Naive B cell (primary cell): ENCODE results near the gene USP25. TPM values are rescaled to one million over a fixed set of nuclear protein-coding genes. Genes with fewer than 3 reads are reported as not detected.

Source experiments
- ATAC-seq, 2 donors: fragments of 150-1000 bp; cut with Tn5 transposase; 2 replicates each; pipeline ENCODE4 v1.10.0; 2021; ENCODE audit warnings: low read depth in 2 of 2, mild to moderate bottlenecking in 2 of 2, moderate library complexity in 2 of 2
- DNase-seq: peaks from one replicate; pipeline ENCODE4 v3.0.0; 2022
- H3K27ac Mint-ChIP-seq, 6 donors: one replicate each; pipeline ENCODE4 v1.8.0; 2020 to 2022; ENCODE audit warnings: mild to moderate bottlenecking in 6 of 6, mixed read lengths in 6 of 6, moderate library complexity in 5 of 6, inconsistent platforms in 2 of 6
- H3K27me3 Mint-ChIP-seq, 3 donors: one replicate each; pipeline ENCODE4 v1.8.0; 2021 to 2022; ENCODE audit warnings: mixed read lengths in 3 of 3, mild to moderate bottlenecking in 1 of 3
- H3K36me3 Mint-ChIP-seq, 2 donors: one replicate each; pipeline ENCODE4 v1.8.0; 2020 to 2022; ENCODE audit warnings: mixed read lengths in 2 of 2, inconsistent platforms in 1 of 2, mild to moderate bottlenecking in 1 of 2
- H3K4me1 Mint-ChIP-seq, 3 donors: one replicate each; pipeline ENCODE4 v1.8.0; 2020 to 2022; ENCODE audit warnings: mixed read lengths in 3 of 3, inconsistent platforms in 1 of 3, mild to moderate bottlenecking in 1 of 3, moderate library complexity in 1 of 3
- H3K4me3 Mint-ChIP-seq, 8 donors: one replicate each; pipeline ENCODE4 v1.8.0; 2020 to 2022; ENCODE audit warnings: mild to moderate bottlenecking in 8 of 8, mixed read lengths in 8 of 8, moderate library complexity in 8 of 8, inconsistent platforms in 2 of 8
- H3K9me3 Mint-ChIP-seq, 7 donors: one replicate each; pipeline ENCODE4 v1.8.0; 2020 to 2022; ENCODE audit warnings: mixed read lengths in 7 of 7, mild to moderate bottlenecking in 5 of 7, inconsistent platforms in 2 of 7, moderate library complexity in 1 of 7
- polyA plus RNA-seq, 6 donors: library from polyadenylated mRNA; unstranded; fragments of 300-500 nt; fragmentation: Illumina TruSeq; gene quantifications; one replicate each; pipeline ENCODE4 v1.2.3, GENCODE V29; 2021; ENCODE audit warnings: low read depth in 6 of 6

The USP25 gene
- polyA plus RNA-seq, 6 donors from 2014 or later: 9.7 to 19.7 (median 13.3) TPM

DNA sequence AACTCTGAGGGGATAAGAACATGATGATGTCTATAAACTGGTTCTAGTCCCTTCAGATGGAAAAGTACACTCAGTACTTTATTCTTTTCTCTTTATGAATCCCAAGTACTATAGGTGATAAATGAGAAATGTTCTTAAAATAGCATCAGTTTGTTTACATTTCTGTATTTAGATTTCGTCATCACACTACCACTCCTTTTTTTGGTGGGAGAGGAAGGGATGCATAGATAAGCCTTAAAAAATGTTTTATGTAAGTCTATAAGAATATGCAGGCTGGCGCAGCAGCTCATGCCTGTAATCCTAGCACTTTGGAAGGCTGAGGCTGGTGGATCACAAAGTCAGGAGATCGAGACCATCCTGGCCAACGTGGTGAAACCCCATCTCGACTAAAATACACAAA, 144.8 kb downstream of the USP25 start:
- Mint-ChIP-seq H3K9me3 (no peaks in the 10 kb centered on the region), H3K36me3 (peaks cover 30 to 44% of the 10 kb centered on the region in 2 donors), H3K27ac (peak overlapping the region in 1 of 6 donors; percentile 38), H3K27me3 (no peaks in the 10 kb centered on the region), H3K4me3 (no peak overlapping the region), H3K4me1 (peaks cover 0 to 6% (median 6%) of the 10 kb centered on the region in 3 donors)
- no peak for DNase-seq
- no peak for ATAC-seq

DNA sequence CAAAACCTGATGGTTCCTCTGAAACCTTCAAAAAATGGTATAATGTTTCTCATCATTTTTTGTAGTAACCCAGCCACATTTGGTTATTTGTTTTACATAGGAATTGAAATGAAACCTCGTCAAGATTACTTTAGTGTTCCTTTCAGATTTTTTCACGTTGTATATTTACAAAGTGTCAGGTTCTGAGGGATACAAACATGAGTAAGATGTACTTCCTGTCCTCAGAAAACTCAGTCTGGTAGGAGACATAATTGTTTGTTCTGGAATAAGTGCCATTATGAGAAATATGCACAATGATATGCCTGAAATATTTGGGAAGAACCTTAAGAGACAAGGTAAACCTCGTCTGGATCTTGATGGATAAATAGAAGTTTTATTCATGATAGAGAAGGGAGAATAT, 145.5 kb downstream of the USP25 start:
- ATAC-seq (no peak), DNase-seq (no peak)
- Mint-ChIP-seq H3K27ac (no peak overlapping the region), H3K36me3 (peaks cover 32 to 44% of the 10 kb centered on the region in 2 donors), H3K4me3 (no peak overlapping the region), H3K27me3 (no peaks in the 10 kb centered on the region), H3K4me1 (peaks cover 0 to 2% (median 0%) of the 10 kb centered on the region in 3 donors), H3K9me3 (peaks cover 0 to 1% (median under 1%) of the 10 kb centered on the region in 7 donors)

DNA sequence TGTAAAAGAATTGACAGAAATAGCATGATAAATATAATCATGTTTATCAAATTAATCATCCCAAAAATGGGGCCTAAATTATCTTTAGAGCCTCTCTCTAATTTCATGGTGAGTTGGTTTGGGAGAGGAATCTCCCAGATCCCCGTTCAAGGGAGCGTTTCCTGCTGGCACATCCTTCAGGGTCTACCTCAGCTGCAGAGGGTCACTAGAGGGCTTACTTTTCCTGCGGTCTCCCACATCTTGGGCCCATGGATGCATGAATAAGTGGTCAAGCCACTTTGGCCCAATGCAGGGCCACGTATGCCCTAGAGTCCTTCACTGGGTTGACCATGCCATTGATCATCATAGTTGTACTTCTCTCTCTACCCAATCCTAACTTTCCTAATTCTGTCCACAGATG, 164.1 kb downstream of the USP25 start:
- Mint-ChIP-seq H3K27ac (peak overlapping the region in 1 of 6 donors; percentile 67), H3K27me3 (peaks cover 0 to 11% (median 0%) of the 10 kb centered on the region in 3 donors), H3K9me3 (peaks cover 0 to 17% (median 2%) of the 10 kb centered on the region in 7 donors), H3K36me3 (peaks cover 0 to 16% of the 10 kb centered on the region in 2 donors), H3K4me3 (no peak overlapping the region), H3K4me1 (no peaks in the 10 kb centered on the region)
- DNase-seq: no peak
- ATAC-seq: no peak

DNA sequence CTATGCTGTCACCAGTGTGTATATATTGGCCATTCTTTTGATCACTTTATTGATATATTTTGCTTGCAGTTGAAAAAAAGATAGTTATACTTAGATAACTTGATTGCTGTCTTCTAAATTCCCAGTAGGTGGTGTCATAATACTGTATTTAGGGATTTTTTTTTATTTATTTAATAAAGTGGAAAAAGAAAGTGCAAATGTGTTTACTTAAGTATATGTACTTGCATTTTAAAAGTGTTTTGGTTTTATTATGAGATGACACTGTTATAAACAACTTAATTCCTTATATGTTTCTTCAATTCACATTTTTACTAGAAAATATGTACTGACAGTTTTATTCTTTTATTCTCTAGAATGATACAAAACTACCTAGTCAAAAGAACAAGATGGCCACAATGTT, 164.8 kb downstream of the USP25 start:
- H3K27me3 Mint-ChIP-seq: peaks cover 0 to 16% (median 0%) of the 10 kb centered on the region in 3 donors
- ATAC-seq (no peak), DNase-seq (no peak)
- no peak overlapping the region for H3K4me3 Mint-ChIP-seq
- H3K9me3 Mint-ChIP-seq: peaks cover 0 to 24% (median 3%) of the 10 kb centered on the region in 7 donors
- H3K4me1 Mint-ChIP-seq: no peaks in the 10 kb centered on the region
- H3K36me3 Mint-ChIP-seq: peaks cover 0 to 22% of the 10 kb centered on the region in 2 donors
- no peak overlapping the region for H3K27ac Mint-ChIP-seq

DNA sequence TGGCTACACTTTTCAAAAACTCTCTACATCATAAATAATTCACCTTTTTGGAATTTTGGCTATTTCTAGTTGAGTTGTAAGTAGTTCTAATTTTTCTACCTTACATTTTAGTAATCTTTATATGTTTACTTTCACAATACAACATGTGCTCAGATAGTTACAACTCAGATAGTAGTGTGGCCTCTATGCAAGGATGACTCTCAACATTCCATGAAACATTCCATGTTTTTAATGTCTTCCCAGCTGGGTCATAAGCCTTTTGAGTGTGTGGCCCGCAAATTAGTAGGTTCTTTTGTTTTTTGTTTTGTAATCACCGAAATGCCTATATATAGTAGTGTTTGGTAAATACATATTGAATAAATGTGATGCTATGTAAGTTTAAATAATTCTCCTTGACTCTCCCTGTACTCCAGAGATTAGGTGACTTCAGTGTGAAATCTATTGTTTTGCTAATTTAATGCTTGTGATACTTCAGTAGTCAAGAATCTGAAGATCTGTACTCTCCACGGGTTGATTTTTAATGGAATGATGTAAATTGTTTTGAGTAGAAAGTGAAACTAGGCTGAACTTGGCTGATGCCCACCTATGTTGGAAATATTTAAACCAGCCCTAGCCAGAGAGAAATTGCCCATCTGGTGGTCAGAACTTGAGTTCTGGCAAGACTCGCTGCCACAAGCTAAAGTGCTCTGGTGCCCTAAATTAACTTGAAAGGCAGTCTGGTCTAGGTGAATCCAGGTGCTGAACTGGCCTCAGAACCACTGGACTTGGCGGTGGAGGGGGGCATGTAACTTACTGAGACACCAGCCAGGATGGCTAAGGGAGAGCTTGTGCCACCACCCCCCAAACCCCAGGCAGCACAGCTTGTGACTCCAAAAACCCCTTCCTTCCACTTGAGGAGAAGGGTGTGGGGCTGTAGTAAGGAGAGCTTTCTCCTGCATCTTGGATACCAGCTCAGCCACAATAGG, 165.6 kb downstream of the USP25 start:
- Mint-ChIP-seq H3K27me3 (peaks cover 0 to 17% (median 0%) of the 10 kb centered on the region in 3 donors), H3K27ac (peak overlapping the region in 2 of 6 donors; percentile 12 to 65), H3K36me3 (peaks cover 0 to 28% of the 10 kb centered on the region in 2 donors), H3K9me3 (peaks cover 3 to 33% (median 11%) of the 10 kb centered on the region in 7 donors), H3K4me1 (no peaks in the 10 kb centered on the region), H3K4me3 (no peak overlapping the region)
- no peak for ATAC-seq
- DNase-seq: no peak

DNA sequence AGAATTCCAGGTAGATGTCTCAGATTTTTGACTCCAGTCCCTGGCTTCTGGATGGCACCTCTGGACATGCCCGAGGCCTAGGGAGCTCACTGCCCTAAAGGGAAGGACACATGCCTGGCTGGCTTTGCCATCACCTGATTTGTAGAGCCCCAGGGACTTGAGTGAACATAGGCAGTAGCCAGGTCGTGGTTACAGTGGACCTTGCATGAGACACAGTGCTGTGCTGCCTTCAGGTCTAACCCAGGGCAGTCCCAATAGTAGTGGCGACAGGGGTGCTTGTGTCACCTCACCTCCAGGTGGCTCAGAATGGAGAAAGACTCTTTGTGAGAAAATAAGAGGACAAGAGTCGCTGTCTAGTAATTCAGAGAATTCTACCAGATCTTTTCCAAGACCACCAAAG, 166.7 kb downstream of the USP25 start:
- DNase-seq (no peak), ATAC-seq (no peak)
- Mint-ChIP-seq H3K36me3 (peaks cover 0 to 32% of the 10 kb centered on the region in 2 donors), H3K4me3 (no peak overlapping the region), H3K27me3 (peaks cover 0 to 17% (median 0%) of the 10 kb centered on the region in 3 donors), H3K4me1 (no peaks in the 10 kb centered on the region), H3K9me3 (peaks cover 5 to 43% (median 17%) of the 10 kb centered on the region in 7 donors), H3K27ac (no peak overlapping the region)

DNA sequence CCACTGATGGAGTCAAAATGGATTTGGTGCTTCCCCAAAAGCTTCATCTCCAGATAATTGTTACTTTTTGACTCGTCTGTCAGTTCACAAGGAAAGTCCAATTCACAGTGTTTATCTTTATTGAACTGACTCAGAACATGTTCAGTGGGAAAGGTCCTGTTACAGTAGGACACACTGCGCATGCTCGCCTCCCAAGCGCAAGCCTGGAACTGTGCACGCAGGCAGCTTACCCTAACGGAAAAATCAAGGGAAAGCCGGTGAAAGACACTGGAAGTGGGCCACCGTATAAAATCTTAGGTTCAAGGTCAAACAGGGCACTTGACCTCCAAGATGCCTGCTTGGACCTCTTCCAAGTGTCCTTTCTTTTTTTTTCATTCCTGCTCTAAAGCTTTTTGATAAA, 174.6 kb downstream of the USP25 start:
- Mint-ChIP-seq H3K9me3 (peaks cover 5 to 56% (median 20%) of the 10 kb centered on the region in 7 donors), H3K27ac (peak overlapping the region in 1 of 6 donors; percentile 40), H3K27me3 (peaks cover 0 to 3% (median 0%) of the 10 kb centered on the region in 3 donors), H3K4me1 (no peaks in the 10 kb centered on the region), H3K36me3 (peaks cover 0 to 12% of the 10 kb centered on the region in 2 donors), H3K4me3 (no peak overlapping the region)
- ATAC-seq: no peak
- no peak for DNase-seq

DNA sequence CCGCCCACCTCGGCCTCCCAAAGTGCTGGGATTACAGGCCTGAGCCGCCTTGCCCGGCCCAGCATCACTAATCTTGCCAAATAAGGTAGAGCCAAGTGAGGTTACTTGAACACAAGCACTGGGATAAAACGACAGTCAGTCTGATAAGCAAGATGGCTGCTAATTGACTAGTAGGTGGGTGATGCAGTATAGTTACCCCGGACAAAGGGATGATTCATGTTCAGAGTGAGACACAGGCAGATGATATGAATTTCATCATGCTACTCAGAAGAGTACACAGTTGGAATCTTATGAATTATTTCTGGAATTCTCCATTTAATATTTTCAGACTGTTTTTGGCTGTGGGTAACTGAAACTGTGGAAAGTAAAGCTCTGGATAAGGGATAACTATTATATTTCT, 178.4 kb downstream of the USP25 start:
- Mint-ChIP-seq H3K27ac (no peak overlapping the region), H3K9me3 (peaks cover 0 to 42% (median 24%) of the 10 kb centered on the region in 7 donors), H3K27me3 (no peaks in the 10 kb centered on the region), H3K4me3 (peak overlapping the region in 1 of 8 donors; percentile 29), H3K4me1 (no peaks in the 10 kb centered on the region), H3K36me3 (no peaks in the 10 kb centered on the region)
- ATAC-seq (no peak), DNase-seq (no peak)

DNA sequence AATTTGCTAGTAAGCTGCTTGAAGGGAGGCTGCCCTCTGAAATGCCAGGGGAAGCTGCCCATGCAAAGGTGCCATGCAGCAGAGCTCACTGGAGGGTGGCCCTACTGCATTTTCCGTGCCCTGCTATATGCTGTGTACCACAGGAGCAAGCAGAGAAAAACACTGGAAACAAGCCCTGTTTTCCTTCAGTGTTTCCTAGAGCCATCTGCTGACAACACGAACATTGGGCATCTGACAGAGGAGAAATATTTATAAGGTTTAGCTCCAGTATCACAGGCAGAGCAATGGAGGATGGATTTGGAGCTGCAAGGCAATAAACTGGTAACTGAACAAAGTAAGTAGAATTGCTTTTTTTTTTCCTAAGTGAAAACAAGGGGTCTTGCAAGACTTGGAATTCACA, 198.4 kb downstream of the USP25 start:
- H3K9me3 Mint-ChIP-seq: peaks cover 3 to 14% (median 5%) of the 10 kb centered on the region in 7 donors
- no peak for DNase-seq

DNA sequence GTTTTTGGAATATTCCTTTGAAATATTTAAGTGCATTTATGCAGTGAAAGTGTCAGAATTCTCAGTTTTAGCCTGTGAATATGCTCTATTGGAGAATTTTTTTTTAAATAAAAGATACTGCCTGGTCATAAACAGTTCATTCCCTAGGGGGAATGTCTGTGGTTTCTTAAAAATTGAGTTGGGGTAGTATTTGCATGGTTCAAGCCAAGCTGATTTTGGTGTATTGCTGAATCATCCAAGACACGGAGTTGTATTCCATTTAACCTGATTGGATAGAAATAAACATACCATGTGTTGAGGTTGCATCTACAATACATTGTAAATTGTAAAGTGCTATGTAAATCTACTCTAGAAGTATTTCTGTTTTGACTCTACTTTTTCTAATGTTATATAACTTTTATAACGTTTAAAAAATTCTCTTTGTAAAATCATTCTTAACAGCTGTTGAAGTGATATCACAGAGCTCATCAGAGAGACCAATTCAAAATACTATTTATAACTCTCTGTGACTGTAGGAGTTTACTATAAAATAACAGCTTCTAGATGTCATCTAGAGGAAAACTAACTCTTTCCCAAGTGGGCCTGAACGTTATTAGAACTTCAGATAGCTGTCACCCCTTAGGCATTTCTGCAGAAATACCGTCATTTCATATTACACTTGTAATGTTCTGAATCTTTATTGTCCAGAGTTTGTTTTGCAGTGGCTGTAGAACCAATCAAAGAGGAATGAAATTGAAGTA, 199.1 kb downstream of the USP25 start:
- H3K4me3 Mint-ChIP-seq: no peak overlapping the region
- DNase-seq (no peak), ATAC-seq (no peak)
- H3K4me1 Mint-ChIP-seq: no peaks in the 10 kb centered on the region
- H3K27me3 Mint-ChIP-seq: no peaks in the 10 kb centered on the region
- no peak overlapping the region for H3K27ac Mint-ChIP-seq
- peaks cover 3 to 9% (median 4%) of the 10 kb centered on the region in 7 donors for H3K9me3 Mint-ChIP-seq
- H3K36me3 Mint-ChIP-seq: peaks cover 0 to 5% of the 10 kb centered on the region in 2 donors

More for the DNA sequence above, 198.4 kb downstream of the USP25 start:
- Mint-ChIP-seq H3K27me3 (peaks cover 0 to 2% (median 2%) of the 10 kb centered on the region in 3 donors), H3K4me3 (no peak overlapping the region), H3K27ac (no peak overlapping the region), H3K36me3 (peaks cover 0 to 5% of the 10 kb centered on the region in 2 donors), H3K4me1 (no peaks in the 10 kb centered on the region)
- no peak for ATAC-seq

DNA sequence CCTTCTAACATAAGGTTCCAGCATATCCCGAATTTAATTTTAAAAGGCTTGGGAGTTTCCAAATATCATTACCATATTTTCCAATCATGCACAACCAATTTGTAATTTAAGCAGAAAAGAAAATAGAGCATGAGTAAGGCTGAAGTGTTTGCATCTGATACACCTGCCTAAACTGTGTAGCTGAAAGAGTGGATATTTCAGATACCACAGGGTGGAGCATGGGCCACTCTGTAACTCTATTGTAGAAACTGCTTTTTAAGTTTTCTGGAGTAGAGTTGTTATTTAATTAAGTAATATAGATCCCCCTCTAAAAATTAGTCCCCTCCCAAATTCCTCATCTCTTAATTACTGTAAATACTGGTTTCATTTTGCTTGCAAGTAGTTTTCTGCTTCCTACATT, 199.8 kb downstream of the USP25 start:
- Mint-ChIP-seq H3K36me3 (peaks cover 0 to 5% of the 10 kb centered on the region in 2 donors), H3K4me1 (no peaks in the 10 kb centered on the region), H3K27ac (no peak overlapping the region), H3K27me3 (no peaks in the 10 kb centered on the region), H3K9me3 (peaks cover under 1 to 9% (median 4%) of the 10 kb centered on the region in 7 donors), H3K4me3 (no peak overlapping the region)
- DNase-seq (no peak), ATAC-seq (no peak)
